Measurements from ENCODE around the gene TIA1. TPM values are rescaled to one million over a fixed set of nuclear protein-coding genes. Genes with fewer than 3 reads are reported as not detected.
"Not testable (repeated sequence)": the region's sequence is repeated elsewhere in the genome, so short reads cannot be mapped to it uniquely, and the experiment has no call there.

Gene TIA1
- total RNA-seq, 1 experiment from 2014 or later, result 192 TPM

DNA sequence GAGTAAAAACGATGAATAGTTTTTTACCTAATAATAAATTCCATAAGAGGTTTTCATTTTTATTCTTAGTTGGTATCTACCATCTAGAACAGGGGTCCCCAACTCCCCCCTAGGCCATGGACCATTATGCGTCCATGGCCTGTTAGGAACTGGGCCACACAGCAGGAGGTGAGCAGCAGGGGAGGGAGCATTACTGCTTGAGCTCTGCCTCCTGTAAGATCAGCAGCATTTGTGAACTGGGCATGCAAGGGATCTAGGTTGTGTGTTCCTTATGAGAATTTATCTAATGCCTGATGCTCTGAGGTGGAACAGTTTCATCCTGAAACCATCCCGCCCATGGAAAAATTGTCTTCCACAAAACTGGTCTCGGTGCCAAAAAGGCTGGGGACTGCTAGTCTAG lies 5.9 kb downstream of the TIA1 start:
- peaks cover 20% of the 10 kb centered on the region for H3K4me1 ChIP-seq (ENCODE audit: low read length)
- peaks cover 40% of the 10 kb centered on the region for H3K36me3 ChIP-seq (ENCODE audit: insufficient read depth, low read length)
- no peaks in the 10 kb centered on the region for H3K9me2 ChIP-seq (replicated peaks; ENCODE audit: insufficient read depth, low read length)
- no peak overlapping the region for H3K27ac ChIP-seq (ENCODE audit: low read length)
- H3K79me2 ChIP-seq (ENCODE audit: low read length), result peaks cover 100% of the 10 kb centered on the region
- peaks cover 34% of the 10 kb centered on the region for H4K20me1 ChIP-seq (ENCODE audit: insufficient read depth, low read depth, low read length)
- no peaks in the 10 kb centered on the region for H3K9me3 ChIP-seq (ENCODE audit: low read length)
- no peaks in the 10 kb centered on the region for H3K27me3 ChIP-seq (ENCODE audit: low read length)
- no peak for DNase-seq
- no peak overlapping the region for H2AFZ ChIP-seq (ENCODE audit: low read length)
- no peak overlapping the region for H3K4me3 ChIP-seq (ENCODE audit: low read length)
- no peak overlapping the region for H3K4me2 ChIP-seq (ENCODE audit: low read depth, low read length, poor library complexity, severe bottlenecking)
- no peak overlapping the region for H3K9ac ChIP-seq (ENCODE audit: low read length)

DNA sequence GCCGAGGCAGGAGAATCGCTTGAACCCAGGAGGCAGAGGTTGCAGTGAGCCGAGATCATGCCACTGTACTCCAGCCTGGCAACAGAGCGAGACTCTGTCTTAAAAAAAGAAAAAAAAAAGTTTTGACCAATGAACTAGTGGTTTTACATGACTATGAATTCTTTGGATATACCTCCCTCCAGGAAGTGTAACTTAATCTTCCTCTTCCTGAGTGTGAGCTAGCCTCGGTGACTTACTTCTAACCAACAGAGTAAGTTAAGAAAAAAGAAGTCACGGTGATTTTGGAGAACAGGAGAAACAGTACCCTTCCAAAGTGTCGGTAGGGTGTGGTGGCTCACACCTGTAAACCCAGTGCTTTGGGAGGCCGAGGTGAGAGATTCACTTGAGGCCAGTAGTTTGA lies 7.1 kb downstream of the TIA1 start:
- Histone ChIP-seq H3K4me1 (ENCODE audit: low read length) (peaks cover 12% of the 10 kb centered on the region), H3K9me3 (ENCODE audit: low read length) (no peaks in the 10 kb centered on the region), H3K79me2 (ENCODE audit: low read length) (peaks cover 100% of the 10 kb centered on the region), H2AFZ (ENCODE audit: low read length) (no peak overlapping the region), H3K9ac (ENCODE audit: low read length) (no peak overlapping the region), H3K27me3 (ENCODE audit: low read length) (no peaks in the 10 kb centered on the region), H3K4me3 (ENCODE audit: low read length) (no peak overlapping the region), H4K20me1 (ENCODE audit: insufficient read depth, low read depth, low read length) (peaks cover 40% of the 10 kb centered on the region), H3K27ac (ENCODE audit: low read length) (no peak overlapping the region), H3K9me2 (replicated peaks; ENCODE audit: insufficient read depth, low read length) (no peaks in the 10 kb centered on the region), H3K4me2 (ENCODE audit: low read depth, low read length, poor library complexity, severe bottlenecking) (no peak overlapping the region), H3K36me3 (ENCODE audit: insufficient read depth, low read length) (peaks cover 47% of the 10 kb centered on the region)
- no peak for DNase-seq

DNA sequence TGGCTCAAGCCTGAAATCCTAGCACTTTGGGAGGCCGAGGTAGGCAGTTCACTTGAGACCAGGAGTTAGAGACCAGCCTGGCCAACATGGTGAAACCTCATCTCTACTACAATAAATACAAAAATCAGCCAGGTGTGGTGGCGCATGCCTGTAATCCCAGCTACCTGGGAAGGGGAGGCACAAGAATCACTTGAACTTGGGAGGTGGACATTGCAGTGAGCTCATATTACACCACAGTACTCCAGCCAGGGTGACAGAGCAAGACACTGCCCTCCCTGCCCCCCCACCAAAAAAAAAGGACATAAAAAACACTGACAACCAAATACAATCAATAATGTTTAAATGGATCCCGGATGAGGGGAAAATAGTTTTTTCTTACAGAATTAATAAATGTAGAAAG lies 7.8 kb downstream of the TIA1 start:
- H2AFZ ChIP-seq (ENCODE audit: low read length), result no peak overlapping the region
- peaks cover 100% of the 10 kb centered on the region for H3K79me2 ChIP-seq (ENCODE audit: low read length)
- H3K9ac ChIP-seq (ENCODE audit: low read length), result no peak overlapping the region
- no peaks in the 10 kb centered on the region for H3K27me3 ChIP-seq (ENCODE audit: low read length)
- H3K4me2 ChIP-seq (ENCODE audit: low read depth, low read length, poor library complexity, severe bottlenecking), result no peak overlapping the region
- H3K9me2 ChIP-seq (replicated peaks; ENCODE audit: insufficient read depth, low read length), result no peaks in the 10 kb centered on the region
- no peak overlapping the region for H3K4me3 ChIP-seq (ENCODE audit: low read length)
- no peak for DNase-seq
- H3K36me3 ChIP-seq (ENCODE audit: insufficient read depth, low read length), result peaks cover 45% of the 10 kb centered on the region
- H3K27ac ChIP-seq (ENCODE audit: low read length), result no peak overlapping the region
- peaks cover 40% of the 10 kb centered on the region for H4K20me1 ChIP-seq (ENCODE audit: insufficient read depth, low read depth, low read length)
- no peaks in the 10 kb centered on the region for H3K9me3 ChIP-seq (ENCODE audit: low read length)
- peaks cover 6% of the 10 kb centered on the region; the same call in 1 of the 2 replicates for H3K4me1 ChIP-seq (ENCODE audit: low read length)

DNA sequence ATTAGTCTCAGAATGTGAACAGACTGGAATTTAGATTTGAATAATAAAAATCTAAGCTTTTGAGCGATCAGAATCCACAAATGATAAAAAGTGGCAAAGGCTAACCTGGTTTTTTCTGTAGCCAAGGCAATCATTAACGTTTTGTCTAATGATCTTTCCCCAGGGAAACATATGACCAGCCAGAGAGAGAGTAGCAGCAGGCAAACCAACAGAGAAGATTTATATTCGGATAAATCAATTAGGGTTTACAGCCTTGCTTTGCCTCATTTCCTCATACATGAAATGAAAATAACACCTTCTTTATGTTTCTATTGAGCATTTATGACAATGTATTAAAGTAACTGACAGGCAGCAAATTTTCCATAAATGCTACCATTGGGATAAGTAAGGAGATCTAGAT lies 14.5 kb downstream of the TIA1 start:
- Histone ChIP-seq H3K4me3 (ENCODE audit: low read length) (no peak overlapping the region), H4K20me1 (ENCODE audit: insufficient read depth, low read depth, low read length) (peaks cover 10% of the 10 kb centered on the region; the same call in 1 of the 2 replicates), H3K27ac (ENCODE audit: low read length) (no peak overlapping the region), H3K4me1 (ENCODE audit: low read length) (no peaks in the 10 kb centered on the region), H2AFZ (ENCODE audit: low read length) (no peak overlapping the region), H3K9me2 (replicated peaks; ENCODE audit: insufficient read depth, low read length) (no peaks in the 10 kb centered on the region), H3K9me3 (ENCODE audit: low read length) (no peaks in the 10 kb centered on the region), H3K9ac (ENCODE audit: low read length) (no peak overlapping the region), H3K27me3 (ENCODE audit: low read length) (no peaks in the 10 kb centered on the region), H3K36me3 (ENCODE audit: insufficient read depth, low read length) (peaks cover 50% of the 10 kb centered on the region), H3K4me2 (ENCODE audit: low read depth, low read length, poor library complexity, severe bottlenecking) (no peak overlapping the region), H3K79me2 (ENCODE audit: low read length) (peaks cover 62% of the 10 kb centered on the region)
- no peak for DNase-seq

GRCh38 chr2:70226781-70227180 lies 21.6 kb downstream of the TIA1 start:
- no peak overlapping the region for H3K4me2 ChIP-seq (ENCODE audit: low read depth, low read length, poor library complexity, severe bottlenecking)
- H3K79me2 ChIP-seq (ENCODE audit: low read length), result peaks cover 43% of the 10 kb centered on the region
- 0 out of 2 replicates have a peak, but pooled peaks cover 4% of the 10 kb centered on the region for H3K4me1 ChIP-seq (ENCODE audit: low read length)
- H3K9me3 ChIP-seq (ENCODE audit: low read length), result no peaks in the 10 kb centered on the region
- H3K27ac ChIP-seq (ENCODE audit: low read length), result no peak overlapping the region
- no peaks in the 10 kb centered on the region for H3K27me3 ChIP-seq (ENCODE audit: low read length)
- no peaks in the 10 kb centered on the region for H3K9me2 ChIP-seq (replicated peaks; ENCODE audit: insufficient read depth, low read length)
- peaks cover 84% of the 10 kb centered on the region for H3K36me3 ChIP-seq (ENCODE audit: insufficient read depth, low read length)
- no peak overlapping the region for H3K9ac ChIP-seq (ENCODE audit: low read length)
- H2AFZ ChIP-seq (ENCODE audit: low read length), result no peak overlapping the region
- no peak for DNase-seq
- 0 out of 2 replicates have a peak, but pooled peaks cover 4% of the 10 kb centered on the region for H4K20me1 ChIP-seq (ENCODE audit: insufficient read depth, low read depth, low read length)
- H3K4me3 ChIP-seq (ENCODE audit: low read length), result no peak overlapping the region

DNA sequence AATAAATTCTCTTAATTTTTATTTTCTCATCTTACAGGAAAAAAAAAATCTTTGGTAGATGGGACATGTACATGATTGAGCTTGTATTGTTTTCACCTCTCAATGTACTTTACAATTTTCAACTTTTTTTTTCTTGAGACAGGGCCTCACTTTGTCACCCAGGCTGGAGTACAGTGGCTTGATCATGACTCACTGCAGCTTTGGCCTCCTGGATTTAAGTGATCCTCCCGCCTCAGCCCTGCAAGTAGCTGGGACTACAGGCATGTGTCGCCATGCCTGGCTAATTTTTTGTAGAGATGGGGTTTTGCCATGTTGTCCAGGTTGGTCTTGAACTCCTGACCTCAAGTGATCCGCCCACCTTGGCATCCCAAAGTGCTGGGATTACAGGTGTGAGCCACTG lies 25.1 kb downstream of the TIA1 start:
- H3K9me3 ChIP-seq (ENCODE audit: low read length); H3K4me2 ChIP-seq (ENCODE audit: low read depth, low read length, poor library complexity, severe bottlenecking); H3K4me3 ChIP-seq (ENCODE audit: low read length); H3K4me1 ChIP-seq (ENCODE audit: low read length); H3K27ac ChIP-seq (ENCODE audit: low read length); H4K20me1 ChIP-seq (ENCODE audit: insufficient read depth, low read depth, low read length); DNase-seq; H2AFZ ChIP-seq (ENCODE audit: low read length); H3K9ac ChIP-seq (ENCODE audit: low read length); H3K9me2 ChIP-seq (replicated peaks; ENCODE audit: insufficient read depth, low read length); H3K27me3 ChIP-seq (ENCODE audit: low read length): not testable (repeated sequence)
- H3K36me3 ChIP-seq (ENCODE audit: insufficient read depth, low read length), result peaks cover 67% of the 10 kb centered on the region
- peaks cover 36% of the 10 kb centered on the region for H3K79me2 ChIP-seq (ENCODE audit: low read length)

DNA sequence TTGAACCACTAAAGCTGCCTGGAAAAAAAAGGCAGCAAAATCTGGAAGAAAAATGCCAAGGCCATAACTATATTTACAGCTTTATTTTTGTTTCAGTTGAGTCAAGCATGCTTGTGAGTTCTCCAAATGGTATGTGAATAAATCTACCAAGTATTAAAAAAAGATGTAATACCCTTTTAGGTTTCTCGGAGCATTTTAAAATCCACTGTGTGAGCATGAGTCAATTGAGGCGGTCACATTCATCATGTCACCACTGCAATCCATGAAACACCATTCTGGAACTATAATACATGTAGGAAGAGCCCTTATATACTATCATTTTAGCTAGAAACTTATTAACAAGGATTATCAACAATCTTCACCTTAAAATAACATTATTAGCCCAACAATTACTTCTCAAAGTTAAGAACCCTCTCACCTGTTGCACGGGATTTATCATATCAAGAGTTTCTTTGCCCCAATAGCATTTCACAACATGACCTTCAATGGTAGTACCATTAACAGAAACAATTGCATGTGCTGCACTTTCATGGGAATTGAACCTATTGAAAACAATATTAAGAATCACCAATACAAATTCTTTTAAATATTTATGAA lies 33.4 kb downstream of the TIA1 start:
- Histone ChIP-seq H2AFZ (ENCODE audit: low read length) (no peak overlapping the region), H3K27ac (ENCODE audit: low read length) (no peak overlapping the region), H4K20me1 (ENCODE audit: insufficient read depth, low read depth, low read length) (no peaks in the 10 kb centered on the region), H3K36me3 (ENCODE audit: insufficient read depth, low read length) (peaks cover 70% of the 10 kb centered on the region), H3K27me3 (ENCODE audit: low read length) (no peaks in the 10 kb centered on the region), H3K9ac (ENCODE audit: low read length) (no peak overlapping the region), H3K9me3 (ENCODE audit: low read length) (no peaks in the 10 kb centered on the region), H3K79me2 (ENCODE audit: low read length) (no peaks in the 10 kb centered on the region), H3K4me3 (ENCODE audit: low read length) (no peak overlapping the region), H3K9me2 (replicated peaks; ENCODE audit: insufficient read depth, low read length) (no peaks in the 10 kb centered on the region), H3K4me2 (ENCODE audit: low read depth, low read length, poor library complexity, severe bottlenecking) (no peak overlapping the region), H3K4me1 (ENCODE audit: low read length) (no peaks in the 10 kb centered on the region)
- no peak for DNase-seq

- peaks cover 76% of the 10 kb centered on the region for H3K36me3 ChIP-seq (ENCODE audit: insufficient read depth, low read length)
- no peaks in the 10 kb centered on the region for H3K9me3 ChIP-seq (ENCODE audit: low read length)
- no peaks in the 10 kb centered on the region for H3K4me1 ChIP-seq (ENCODE audit: low read length)
- no peak for DNase-seq
- no peak overlapping the region for H3K9ac ChIP-seq (ENCODE audit: low read length)
- H4K20me1 ChIP-seq (ENCODE audit: insufficient read depth, low read depth, low read length), result no peaks in the 10 kb centered on the region
- no peaks in the 10 kb centered on the region for H3K9me2 ChIP-seq (replicated peaks; ENCODE audit: insufficient read depth, low read length)
- no peaks in the 10 kb centered on the region for H3K27me3 ChIP-seq (ENCODE audit: low read length)
- H2AFZ ChIP-seq (ENCODE audit: low read length), result no peak overlapping the region
- no peaks in the 10 kb centered on the region for H3K79me2 ChIP-seq (ENCODE audit: low read length)
- H3K27ac ChIP-seq (ENCODE audit: low read length), result no peak overlapping the region
- H3K4me3 ChIP-seq (ENCODE audit: low read length), result no peak overlapping the region
- H3K4me2 ChIP-seq (ENCODE audit: low read depth, low read length, poor library complexity, severe bottlenecking), result no peak overlapping the region
These were observed 34.1 kb downstream of the TIA1 start for GRCh38 chr2:70214365-70214764.

Measured in Karpas-422 (cell line).